ENCODE data around the gene ZNF121. TPM values are rescaled to one million over a fixed set of nuclear protein-coding genes. Genes with fewer than 3 reads are reported as not detected.
"Not testable (repeated sequence)": the region's sequence is repeated elsewhere in the genome, so short reads cannot be mapped to it uniquely, and the experiment has no call there.

The ZNF121 gene
- total RNA-seq, 4 donors from 2014 or later: 30.0 to 50.1 (median 37.9) TPM

DNA sequence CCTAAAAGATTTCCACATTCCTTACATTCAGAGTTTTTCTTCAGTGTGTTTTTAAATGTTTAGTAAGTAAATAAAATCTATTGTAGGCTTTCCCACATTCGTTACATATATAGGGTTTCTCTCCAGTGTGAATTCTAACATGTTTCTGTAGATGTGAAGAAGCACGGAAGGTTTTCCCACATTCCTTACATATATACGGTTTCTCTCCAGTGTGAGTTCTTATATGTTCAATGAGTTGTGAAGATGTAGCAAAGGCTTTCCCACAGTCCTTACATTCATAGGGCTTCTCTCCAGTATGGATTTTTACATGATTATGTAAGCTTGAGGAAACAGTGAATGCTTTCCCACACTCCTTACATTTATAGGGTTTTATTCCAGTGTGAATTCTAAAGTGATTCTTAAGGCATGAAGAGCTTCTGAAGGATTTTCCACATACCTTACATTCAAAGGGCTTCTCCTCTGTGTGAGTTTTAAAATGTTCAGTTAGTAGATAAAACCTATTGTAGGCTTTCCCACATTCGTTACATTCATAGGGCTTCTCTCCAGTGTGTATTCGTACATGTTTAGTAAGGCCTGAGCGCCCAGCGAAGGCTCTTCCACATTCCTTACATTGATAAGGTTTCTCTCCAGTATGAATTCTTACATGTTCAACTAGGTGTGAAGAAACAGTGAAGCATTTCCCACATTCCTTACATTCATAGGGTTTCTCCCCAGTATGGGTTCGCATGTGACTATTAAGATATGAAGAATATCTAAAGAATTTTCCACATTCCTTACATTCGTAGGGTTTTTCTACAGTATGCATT lies 18.2 kb downstream of the ZNF121 start:
- no peaks in the 10 kb centered on the region for H3K27me3 ChIP-seq
- no peaks in the 10 kb centered on the region for H3K9me3 ChIP-seq
- no peak for DNase-seq
- TF ChIP-seq POLR2A (IDR thresholded peaks at IDR 0.05): no peak
- TF ChIP-seq, protein P1, sequence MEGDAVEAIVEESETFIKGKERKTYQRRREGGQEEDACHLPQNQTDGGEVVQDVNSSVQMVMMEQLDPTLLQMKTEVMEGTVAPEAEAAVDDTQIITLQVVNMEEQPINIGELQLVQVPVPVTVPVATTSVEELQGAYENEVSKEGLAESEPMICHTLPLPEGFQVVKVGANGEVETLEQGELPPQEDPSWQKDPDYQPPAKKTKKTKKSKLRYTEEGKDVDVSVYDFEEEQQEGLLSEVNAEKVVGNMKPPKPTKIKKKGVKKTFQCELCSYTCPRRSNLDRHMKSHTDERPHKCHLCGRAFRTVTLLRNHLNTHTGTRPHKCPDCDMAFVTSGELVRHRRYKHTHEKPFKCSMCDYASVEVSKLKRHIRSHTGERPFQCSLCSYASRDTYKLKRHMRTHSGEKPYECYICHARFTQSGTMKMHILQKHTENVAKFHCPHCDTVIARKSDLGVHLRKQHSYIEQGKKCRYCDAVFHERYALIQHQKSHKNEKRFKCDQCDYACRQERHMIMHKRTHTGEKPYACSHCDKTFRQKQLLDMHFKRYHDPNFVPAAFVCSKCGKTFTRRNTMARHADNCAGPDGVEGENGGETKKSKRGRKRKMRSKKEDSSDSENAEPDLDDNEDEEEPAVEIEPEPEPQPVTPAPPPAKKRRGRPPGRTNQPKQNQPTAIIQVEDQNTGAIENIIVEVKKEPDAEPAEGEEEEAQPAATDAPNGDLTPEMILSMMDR (IDR thresholded peaks at IDR 0.05): no peak
- H3K4me1 ChIP-seq: no peaks in the 10 kb centered on the region
- H3K36me3 ChIP-seq: peaks cover 53 to 66% of the 10 kb centered on the region in 2 donors
- intact Hi-C loops (cut with DNase I): no loop called here
- no peak overlapping the region for H3K4me3 ChIP-seq (replicated peaks in 1 of 3)
- H3K27ac ChIP-seq: no peak overlapping the region
- 97 to 98% methylated on average over 9 of the region's 9 CpGs for WGBS, 2 donors

DNA sequence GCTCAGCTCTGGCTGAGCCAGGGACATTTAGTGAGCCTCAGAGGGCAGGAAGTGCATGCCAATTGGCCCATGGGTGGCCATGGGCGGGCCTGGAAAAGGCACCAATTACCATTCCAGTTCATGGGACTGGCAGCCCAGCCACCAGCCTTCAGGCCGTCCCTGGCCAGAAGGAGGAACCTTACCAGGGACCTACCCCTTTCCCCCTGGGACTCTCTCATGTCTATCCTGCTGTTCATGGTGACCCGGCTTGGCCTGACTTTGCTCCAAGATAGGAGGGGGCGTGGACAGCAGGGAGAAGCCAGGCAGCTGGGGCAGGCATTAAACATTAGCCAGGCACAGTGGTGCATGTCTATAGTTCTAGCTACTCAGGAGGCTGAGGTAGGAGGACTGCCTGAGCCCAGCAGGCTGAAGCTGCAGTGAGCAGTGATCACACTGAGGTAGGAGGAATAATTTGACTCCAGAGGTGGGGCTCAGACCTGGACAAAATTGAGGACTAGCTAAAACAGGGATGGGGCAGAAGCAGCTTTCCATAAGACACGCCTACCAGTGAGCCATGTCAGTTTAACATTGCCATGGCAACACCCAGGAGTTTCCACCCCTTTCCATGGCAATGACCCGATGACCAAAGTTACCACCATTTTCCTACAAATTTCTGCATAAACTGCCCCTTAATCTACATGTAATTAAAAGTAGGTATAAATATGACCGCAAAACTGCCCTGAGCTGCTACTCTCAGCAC lies 31.6 kb downstream of the ZNF121 start:
- no peaks in the 10 kb centered on the region for H3K9me3 ChIP-seq
- H3K4me1 ChIP-seq: no peaks in the 10 kb centered on the region
- no peaks in the 10 kb centered on the region for H3K27me3 ChIP-seq
- no peak for DNase-seq
- H3K36me3 ChIP-seq: no peaks in the 10 kb centered on the region
- TF ChIP-seq POLR2A (IDR thresholded peaks at IDR 0.05): no peak
- TF ChIP-seq, protein P1 (IDR thresholded peaks at IDR 0.05): no peak
- intact Hi-C loops (cut with DNase I): no loop called here
- no peak overlapping the region for H3K27ac ChIP-seq
- H3K4me3 ChIP-seq (replicated peaks in 1 of 3): no peak overlapping the region
- 95 to 97% methylated on average over 3 to 6 of the region's 7 CpGs for WGBS, 2 donors

DNA sequence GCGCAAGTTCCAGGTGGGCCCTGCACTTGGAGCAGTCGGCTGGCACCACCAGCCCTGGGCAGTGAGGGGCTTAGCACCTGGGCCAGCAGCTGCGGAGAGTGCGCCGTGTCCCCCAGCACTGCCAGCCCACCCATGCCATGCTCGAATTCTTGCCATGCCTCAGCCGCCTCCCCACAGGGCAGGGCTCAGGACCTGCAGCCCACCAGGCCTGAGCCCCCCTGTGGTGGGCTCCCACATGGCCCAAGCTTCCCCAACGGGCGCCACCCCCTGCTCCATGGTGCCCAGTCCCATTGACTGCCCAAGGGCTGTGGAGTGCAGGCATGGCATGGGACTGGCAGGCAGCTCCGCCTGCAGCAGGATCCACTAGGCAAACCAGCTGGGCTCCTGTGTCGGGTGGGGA lies 36.4 kb downstream of the ZNF121 start:
- Histone ChIP-seq H3K4me1 (no peaks in the 10 kb centered on the region), H3K27ac (no peak overlapping the region), H3K27me3 (no peaks in the 10 kb centered on the region), H3K4me3 (replicated peaks in 1 of 3) (no peak overlapping the region), H3K9me3 (no peaks in the 10 kb centered on the region), H3K36me3 (no peaks in the 10 kb centered on the region)
- TF ChIP-seq POLR2A (IDR thresholded peaks at IDR 0.05): no peak
- intact Hi-C loops (cut with DNase I): no loop called here
- WGBS, 2 donors: 83 to 91% methylated on average over 4 of the region's 11 CpGs
- DNase-seq: no peak

DNA sequence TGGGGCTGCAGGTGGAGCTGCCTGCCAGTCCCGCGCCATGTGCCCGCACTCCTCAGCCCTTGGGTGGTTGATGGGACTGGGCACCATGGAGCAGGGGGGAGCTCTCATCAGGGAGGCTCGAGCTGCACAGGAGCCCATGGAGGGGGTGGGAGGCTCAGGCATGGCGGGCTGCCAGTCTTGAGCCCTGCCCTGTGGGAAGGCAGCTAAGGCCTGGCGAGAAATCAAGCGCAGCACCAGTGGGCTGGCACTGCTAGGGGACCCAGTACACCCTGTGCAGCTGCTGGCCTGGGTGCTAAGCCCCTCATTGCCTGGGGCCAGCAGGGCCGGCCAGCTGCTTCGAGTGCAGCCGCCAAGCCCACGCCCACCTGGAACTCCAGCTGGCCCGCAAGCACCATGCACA lies 43.0 kb downstream of the ZNF121 start:
- intact Hi-C loops (cut with DNase I); DNase-seq; H3K36me3 ChIP-seq; H3K9me3 ChIP-seq; H3K27ac ChIP-seq; H3K27me3 ChIP-seq; H3K4me3 ChIP-seq (replicated peaks in 1 of 3): not testable (repeated sequence)
- 85 to 100% methylated on average over 3 to 5 of the region's 12 CpGs for WGBS, 2 donors
- H3K4me1 ChIP-seq: peaks cover 6 to 11% of the 10 kb centered on the region in 2 donors

DNA sequence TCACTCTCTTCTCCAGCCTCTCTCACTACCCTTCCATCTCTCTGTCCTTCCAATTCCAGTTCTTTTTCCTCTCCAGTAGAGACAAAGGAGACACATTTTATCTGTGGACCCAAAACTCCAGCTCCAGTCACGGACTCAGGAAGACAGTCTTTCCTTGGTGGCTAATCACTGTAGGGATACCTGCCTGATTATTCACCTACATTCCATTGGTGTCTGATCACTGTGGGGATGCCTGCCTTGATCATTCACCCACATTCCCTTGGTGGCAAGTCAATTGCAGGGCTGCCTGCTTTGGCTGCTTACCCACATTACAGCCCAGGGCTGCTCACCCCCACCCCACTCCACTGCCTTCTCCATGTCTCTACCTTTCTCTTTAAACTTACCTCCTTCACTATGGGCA lies 44.4 kb downstream of the ZNF121 start:
- H3K27me3 ChIP-seq; DNase-seq; H3K9me3 ChIP-seq; H3K4me3 ChIP-seq (replicated peaks in 1 of 3); H3K27ac ChIP-seq; intact Hi-C loops (cut with DNase I): not testable (repeated sequence)
- Histone ChIP-seq H3K36me3 (peaks cover 10 to 14% of the 10 kb centered on the region in 2 donors), H3K4me1 (peaks cover 6 to 11% of the 10 kb centered on the region in 2 donors)
- 88 to 100% methylated on average over 1 of the region's 1 CpG for WGBS, 2 donors

DNA sequence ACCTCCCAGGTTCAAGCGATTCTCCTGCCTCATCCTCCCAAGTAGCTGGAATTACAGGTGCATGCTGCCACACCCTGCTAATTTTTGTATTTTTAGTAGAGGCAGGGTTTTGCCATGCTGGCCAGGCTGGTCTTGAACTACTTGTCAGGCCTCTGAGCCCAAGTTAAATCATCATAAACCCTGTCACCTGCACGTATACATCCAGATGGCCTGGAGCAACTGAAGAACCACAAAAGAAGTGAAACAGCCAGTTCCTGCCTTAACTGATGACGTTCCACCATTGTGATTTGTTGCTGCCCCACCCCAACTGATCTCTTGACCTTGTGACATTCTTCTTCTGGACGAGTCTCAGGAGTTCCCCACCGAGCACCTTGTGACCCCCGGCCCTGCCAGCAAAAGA lies 45.1 kb downstream of the ZNF121 start:
- H3K9me3 ChIP-seq; H3K4me3 ChIP-seq (replicated peaks in 1 of 3); H3K27me3 ChIP-seq; intact Hi-C loops (cut with DNase I); DNase-seq: not testable (repeated sequence)
- peaks cover 18 to 21% of the 10 kb centered on the region in 2 donors for H3K36me3 ChIP-seq
- peak overlapping the region; percentile 92 to 97 (median 94) for H3K27ac ChIP-seq
- peaks cover 6 to 11% of the 10 kb centered on the region in 2 donors for H3K4me1 ChIP-seq
- 83 to 84% methylated on average over 6 of the region's 6 CpGs for WGBS, 2 donors
